AG10803 (cell line): ENCODE data around the gene DIP2A.

Experiments
- DNase-seq: peaks from one replicate; pipeline ENCODE4 v3.0.0; 2010; ENCODE audit warnings: low read depth
- H3K4me3 ChIP-seq: 2 replicates; pipeline ENCODE4 v1.5.1; 2011; ENCODE audit warnings: mild to moderate bottlenecking, low read length, control low read depth
- CTCF ChIP-seq: conservative IDR thresholded peaks from 2 replicates; pipeline ENCODE4 v1.5.1; 2011; ENCODE audit warnings: mild to moderate bottlenecking, low read length, control low read depth, inconsistent platforms

Gene DIP2A

GRCh38 chr21:46503922-46504550 is 45.3 kb downstream of the DIP2A start:
- DNase-seq = no peak
- no peak overlapping the region for H3K4me3 ChIP-seq

GRCh38 chr21:46504666-46505065 is 46.0 kb downstream of the DIP2A start:
- no peak for TF ChIP-seq CTCF
- no peak overlapping the region for H3K4me3 ChIP-seq

More at GRCh38 chr21:46503922-46504550, 45.3 kb downstream of the DIP2A start:
- TF ChIP-seq CTCF = no peak

DNA sequence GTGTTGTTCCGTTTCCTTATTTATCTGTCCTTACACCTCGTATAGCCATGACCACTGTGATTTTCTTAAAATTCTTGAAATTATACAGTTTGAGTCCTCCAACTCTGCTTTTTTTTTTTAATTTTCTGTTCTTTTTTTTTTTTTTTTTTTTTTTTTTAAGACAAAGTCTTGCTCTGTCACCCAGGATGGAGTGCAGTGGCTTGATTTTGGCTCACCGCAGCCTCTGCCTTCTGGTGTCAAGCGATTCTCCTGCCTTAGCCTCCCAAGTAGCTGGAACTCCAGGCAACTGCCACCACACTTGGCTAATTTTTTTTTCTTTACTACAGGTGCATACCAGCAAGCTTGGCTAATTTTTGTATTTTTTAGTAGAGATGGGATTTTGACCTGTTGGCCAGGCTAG is 48.9 kb downstream of the DIP2A start:
- no peak for TF ChIP-seq CTCF
- DNase-seq = no peak
- H3K4me3 ChIP-seq = no peak overlapping the region

More at GRCh38 chr21:46504666-46505065, 46.0 kb downstream of the DIP2A start:
- DNase-seq = no peak

- H3K4me3 ChIP-seq = no peak overlapping the region
- DNase-seq = peak; percentile 4
- no peak for TF ChIP-seq CTCF
Measured at GRCh38 chr21:46509741-46510502, 51.2 kb downstream of the DIP2A start.

GRCh38 chr21:46515109-46515508 is 56.4 kb downstream of the DIP2A start:
- no peak for TF ChIP-seq CTCF
- H3K4me3 ChIP-seq = no peak overlapping the region
- DNase-seq = peak; percentile 11

DNA sequence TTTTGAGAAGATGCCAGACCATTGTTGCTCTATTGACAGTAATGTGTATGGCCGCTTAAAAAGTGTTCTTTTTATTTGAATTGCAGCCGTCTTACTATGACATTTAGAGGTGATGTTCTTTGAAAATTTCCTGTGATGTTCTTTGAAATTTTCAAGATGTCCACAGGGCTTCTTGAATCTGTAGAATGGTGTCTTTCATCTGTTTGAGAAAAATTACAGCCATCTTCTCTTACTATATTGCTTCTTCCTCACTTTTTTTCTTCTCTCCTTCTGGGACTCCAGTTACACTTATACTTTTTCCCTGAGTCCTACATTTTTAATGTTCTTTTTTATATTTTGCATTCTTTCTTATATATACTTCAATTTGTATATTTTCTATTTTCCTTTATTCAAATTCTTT is 57.4 kb downstream of the DIP2A start:
- H3K4me3 ChIP-seq = no peak overlapping the region
- DNase-seq = no peak
- no peak for TF ChIP-seq CTCF

DNA sequence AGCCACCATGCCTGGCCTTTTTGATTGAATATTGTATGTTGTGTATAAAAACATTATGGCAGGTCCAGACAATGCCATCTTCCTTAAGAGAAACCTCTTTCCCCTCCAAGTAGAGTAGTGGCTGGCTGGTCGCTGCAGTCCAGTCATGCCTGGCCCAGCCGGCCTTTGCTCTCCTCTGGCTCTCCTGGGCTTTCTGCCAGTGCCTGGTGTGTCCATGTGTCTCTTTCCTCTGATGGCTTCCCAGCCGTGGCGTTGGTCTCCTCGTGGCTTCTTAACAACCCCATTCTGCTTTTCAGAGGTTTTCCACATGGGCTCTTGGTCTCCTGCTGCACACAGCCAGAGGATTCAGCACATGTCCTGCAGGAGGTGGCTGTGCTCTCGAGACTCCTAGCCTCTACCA is 58.7 kb downstream of the DIP2A start:
- no peak overlapping the region for H3K4me3 ChIP-seq
- no peak for TF ChIP-seq CTCF
- DNase-seq = no peak
